GM12865 (cell line): ENCODE measurements around the gene ARPC5.

Experiments
- DNase-seq: peaks from one replicate; pipeline ENCODE4 v3.0.0; 2010; ENCODE audit warnings: low read depth
- H3K4me3 ChIP-seq: 2 replicates; pipeline ENCODE4 v1.5.1; 2011; ENCODE audit warnings: mild to moderate bottlenecking, low read depth, low read length, control low read depth
- TF ChIP-seq, protein P1 (sequence below): IDR thresholded peaks from 2 replicates; pipeline ENCODE4 v1.5.1; 2011; ENCODE audit warnings: low read length, control low read depth, low read depth, inconsistent platforms; ENCODE audit not compliant: insufficient read depth; ENCODE audit errors: missing control alignments

ARPC5 gene

DNA sequence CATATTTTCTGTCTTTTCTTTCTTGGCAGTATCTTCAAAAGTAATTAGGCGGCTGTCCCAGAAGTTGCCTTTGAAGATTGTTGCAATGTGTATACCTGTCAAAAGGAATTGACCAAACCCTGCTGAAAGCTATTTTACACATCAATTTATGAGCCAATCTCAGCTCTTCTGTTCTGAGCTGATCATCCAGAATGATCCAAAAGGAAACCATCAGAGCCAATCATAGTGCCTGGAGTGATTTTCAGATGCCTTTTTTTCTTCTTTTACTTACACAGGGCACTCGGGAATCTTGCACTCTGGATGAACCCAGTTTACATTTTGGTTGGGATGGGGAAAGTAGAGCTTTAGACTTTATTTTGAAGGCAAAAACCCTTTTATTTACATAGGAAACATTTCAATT is 39.3 kb upstream of the ARPC5 start:
- TF ChIP-seq, protein P1, sequence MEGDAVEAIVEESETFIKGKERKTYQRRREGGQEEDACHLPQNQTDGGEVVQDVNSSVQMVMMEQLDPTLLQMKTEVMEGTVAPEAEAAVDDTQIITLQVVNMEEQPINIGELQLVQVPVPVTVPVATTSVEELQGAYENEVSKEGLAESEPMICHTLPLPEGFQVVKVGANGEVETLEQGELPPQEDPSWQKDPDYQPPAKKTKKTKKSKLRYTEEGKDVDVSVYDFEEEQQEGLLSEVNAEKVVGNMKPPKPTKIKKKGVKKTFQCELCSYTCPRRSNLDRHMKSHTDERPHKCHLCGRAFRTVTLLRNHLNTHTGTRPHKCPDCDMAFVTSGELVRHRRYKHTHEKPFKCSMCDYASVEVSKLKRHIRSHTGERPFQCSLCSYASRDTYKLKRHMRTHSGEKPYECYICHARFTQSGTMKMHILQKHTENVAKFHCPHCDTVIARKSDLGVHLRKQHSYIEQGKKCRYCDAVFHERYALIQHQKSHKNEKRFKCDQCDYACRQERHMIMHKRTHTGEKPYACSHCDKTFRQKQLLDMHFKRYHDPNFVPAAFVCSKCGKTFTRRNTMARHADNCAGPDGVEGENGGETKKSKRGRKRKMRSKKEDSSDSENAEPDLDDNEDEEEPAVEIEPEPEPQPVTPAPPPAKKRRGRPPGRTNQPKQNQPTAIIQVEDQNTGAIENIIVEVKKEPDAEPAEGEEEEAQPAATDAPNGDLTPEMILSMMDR = no peak
- H3K4me3 ChIP-seq = no peak overlapping the region
- no peak for DNase-seq

DNA sequence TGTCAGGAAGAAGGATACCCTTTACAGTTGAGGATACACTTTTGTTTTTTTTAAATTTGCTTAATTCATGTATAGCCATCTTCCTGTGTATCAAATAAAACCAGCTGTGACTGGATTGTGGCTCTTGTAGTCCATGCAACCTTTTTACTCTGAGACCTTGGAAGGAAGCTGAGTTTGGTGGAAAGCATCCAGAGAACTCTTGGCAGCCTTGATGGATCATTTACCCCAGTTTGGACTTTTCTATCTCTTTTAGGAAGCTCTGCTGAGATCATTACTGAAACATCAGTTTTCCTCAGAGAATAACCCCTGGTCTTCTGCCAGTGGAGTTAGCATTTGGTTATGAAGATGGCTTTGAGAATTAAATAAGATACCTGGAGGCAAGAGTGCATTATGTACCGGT is 38.8 kb upstream of the ARPC5 start:
- DNase-seq = no peak
- H3K4me3 ChIP-seq = no peak overlapping the region
- TF ChIP-seq, protein P1 = no peak

DNA sequence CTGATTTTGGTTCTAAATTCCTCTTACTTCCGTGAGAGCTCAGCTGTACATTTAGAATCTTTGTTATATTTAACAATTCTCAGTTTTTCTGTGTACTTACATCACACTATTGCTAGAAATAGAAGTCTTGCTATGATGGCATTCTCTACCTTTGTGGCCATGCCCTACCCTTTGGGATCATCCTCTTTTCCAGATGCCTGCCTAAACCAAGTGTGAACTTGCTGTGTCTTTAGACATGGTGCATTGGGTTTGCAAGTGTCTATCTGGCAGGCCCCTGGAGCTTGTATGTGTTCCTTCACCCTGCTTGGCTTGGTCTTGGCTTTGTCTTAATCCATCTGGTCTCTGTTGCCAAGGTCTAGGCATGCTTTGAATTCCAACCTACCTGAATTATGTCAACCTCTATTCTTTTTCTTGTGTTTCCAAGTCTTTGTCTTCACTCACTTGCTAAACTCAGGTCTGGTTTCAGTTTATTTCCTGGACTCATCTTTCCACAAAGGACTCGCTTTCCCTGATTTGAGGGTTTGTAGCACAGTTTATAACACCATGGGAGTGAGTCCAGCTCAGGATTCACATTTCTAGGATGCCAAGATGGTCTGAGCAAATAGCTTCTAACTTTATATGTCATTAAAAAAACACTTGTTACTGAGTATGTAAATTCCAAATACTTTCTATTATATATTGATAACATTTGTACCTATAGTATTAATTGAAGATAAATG is 38.2 kb upstream of the ARPC5 start:
- no peak overlapping the region for H3K4me3 ChIP-seq
- no peak for DNase-seq
- TF ChIP-seq, protein P1 = no peak

DNA sequence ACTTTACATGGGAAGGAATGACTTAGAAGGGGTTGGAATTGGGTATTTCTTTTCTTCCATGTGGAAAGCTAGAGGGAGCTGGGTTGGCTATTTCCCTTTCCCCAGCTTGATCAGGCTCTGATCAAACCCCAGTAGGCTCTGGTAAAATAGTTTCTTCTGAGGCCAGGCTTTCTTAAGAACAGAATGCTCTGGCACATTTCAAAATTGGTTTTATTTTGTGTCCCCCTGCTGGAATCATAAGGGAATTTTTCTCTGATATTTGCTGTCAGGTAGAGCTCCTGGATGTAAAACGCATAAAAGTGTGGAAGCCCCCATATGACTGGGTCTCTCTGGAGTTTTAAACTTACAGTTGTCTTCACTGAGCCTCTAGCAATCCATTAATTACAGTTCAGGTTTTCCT is 34.6 kb upstream of the ARPC5 start:
- DNase-seq = no peak
- H3K4me3 ChIP-seq = no peak overlapping the region
- TF ChIP-seq, protein P1 = no peak

DNA sequence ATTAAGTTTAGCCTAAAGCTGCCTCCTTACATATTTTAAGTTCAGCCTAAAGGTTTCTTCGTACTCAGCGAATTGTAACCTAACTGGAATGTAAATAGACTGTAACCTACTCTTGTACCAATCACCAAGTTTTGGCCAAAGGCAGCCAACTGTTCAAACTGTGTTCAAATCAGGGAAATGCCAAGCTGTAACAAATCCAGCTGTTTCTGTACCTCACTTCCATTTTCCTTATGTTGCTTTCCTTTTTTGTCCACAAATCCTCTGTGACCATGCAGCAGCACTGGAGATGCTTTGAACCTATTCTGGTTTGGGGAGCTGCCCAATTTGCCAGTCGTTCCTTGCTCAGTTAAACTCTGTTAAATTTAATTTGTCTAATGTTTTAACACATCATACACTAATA is 20.8 kb upstream of the ARPC5 start:
- no peak for DNase-seq
- TF ChIP-seq, protein P1 = no peak
- H3K4me3 ChIP-seq = no peak overlapping the region

DNA sequence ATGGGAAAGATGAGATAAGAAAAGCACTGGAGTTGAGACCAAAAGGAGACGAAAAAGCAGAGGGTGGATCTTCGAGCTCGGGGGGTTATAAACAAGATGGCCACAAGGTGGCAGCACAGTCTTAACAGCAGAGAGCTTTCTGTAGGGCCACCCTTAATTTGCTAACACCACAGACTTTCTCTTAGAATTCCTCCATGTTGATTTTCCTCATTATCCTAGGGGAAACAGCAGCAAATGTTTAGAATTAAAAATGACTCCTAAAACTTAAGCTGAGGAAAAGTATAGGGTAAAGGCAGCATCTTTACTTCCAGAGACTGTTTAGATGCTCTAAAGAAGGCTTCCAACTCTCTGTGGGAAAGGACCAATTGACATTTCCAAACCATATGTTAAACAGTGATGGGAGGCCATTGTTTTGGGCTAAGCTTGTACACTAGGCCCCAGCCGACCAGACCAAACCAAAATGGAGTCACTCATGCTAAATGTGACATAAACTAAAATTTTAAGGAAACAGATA is 20.0 kb upstream of the ARPC5 start:
- TF ChIP-seq, protein P1 = peak; percentile 83
- peak; percentile 87 for DNase-seq
- H3K4me3 ChIP-seq = no peak overlapping the region

DNA sequence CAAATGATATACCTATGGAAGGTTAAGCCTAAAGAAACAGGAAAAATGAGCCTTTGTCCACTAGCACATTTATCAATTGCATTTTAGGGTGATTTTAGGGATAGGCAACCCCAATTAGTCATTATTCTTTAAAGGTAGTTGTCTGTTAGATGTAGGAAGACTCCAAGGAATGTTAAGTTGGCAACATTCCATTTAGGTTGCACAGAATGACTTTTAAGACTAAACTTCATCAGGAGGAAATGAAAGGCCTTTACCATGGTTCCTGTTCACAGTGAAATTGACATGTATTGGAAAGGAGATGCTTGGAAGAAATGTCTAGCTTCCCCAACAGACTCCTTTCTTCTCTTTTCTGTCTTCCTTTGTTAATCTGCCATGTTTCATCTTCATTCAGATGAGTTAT is 19.1 kb upstream of the ARPC5 start:
- TF ChIP-seq, protein P1 = no peak
- no peak overlapping the region for H3K4me3 ChIP-seq
- DNase-seq = no peak
